ENCODE data around the gene ADK. TPM values are rescaled to one million over a fixed set of nuclear protein-coding genes. Genes with fewer than 3 reads are reported as not detected.
"Not testable (repeated sequence)": the region's sequence is repeated elsewhere in the genome, so short reads cannot be mapped to it uniquely, and the experiment has no call there.

Gene ADK
- total and polyA plus RNA-seq, 2 donors (not counting 3 experiments of a cell fraction or from before 2014, with no cell fraction given): 11.7 to 46.5 TPM

- Histone ChIP-seq H3K79me2 (ENCODE audit: control insufficient read depth, insufficient read depth, low read length) (no peaks in the 10 kb centered on the region), H3K9ac (replicated peaks; ENCODE audit: extremely low read depth, insufficient read depth, low read length) (no peak overlapping the region), H3K36me3 (ENCODE audit: control insufficient read depth in 2 of 2, extremely low read depth in 1 of 2, insufficient read depth in 2 of 2, low read length in 2 of 2) (no peaks in the 10 kb centered on the region), H3K9me3 (replicated peaks; ENCODE audit: control insufficient read depth, insufficient read depth, low read length) (no peaks in the 10 kb centered on the region), H3K9me1 (replicated peaks; ENCODE audit: control insufficient read depth, extremely low read depth, insufficient read depth, low read length) (no peaks in the 10 kb centered on the region), H4K20me1 (replicated peaks; ENCODE audit: control insufficient read depth, extremely low read depth, insufficient read depth, low read length) (no peaks in the 10 kb centered on the region), H3K4me2 (ENCODE audit: insufficient read depth, low read length) (no peak overlapping the region), H3K4me1 (ENCODE audit: control insufficient read depth, extremely low read depth, insufficient read depth, low read length) (no peaks in the 10 kb centered on the region), H2AFZ (ENCODE audit: low read depth, low read length) (no peak overlapping the region), H3K27ac (ENCODE audit: insufficient read depth, low read depth, low read length) (no peak overlapping the region), H3K27me3 (ENCODE audit: control insufficient read depth in 2 of 2, insufficient read depth in 2 of 2, low read length in 2 of 2) (no peaks in the 10 kb centered on the region), H3K4me3 (replicated peaks in 1 of 3; ENCODE audit: insufficient read depth in 1 of 3, low read depth in 1 of 3, low read length in 3 of 3) (no peak overlapping the region)
- no peak for TF ChIP-seq POLR2A (IDR thresholded peaks at IDR 0.05; ENCODE audit: low read depth, low read length)
- FAIRE-seq (no peak), DNase-seq (ENCODE audit: low read depth, low spot score) (no peak)
- no TSS peak for BruUV-seq (replicated peaks)
- POLR2A ChIA-PET: no interaction called here
- CTCF ChIA-PET: no interaction called here
- dilution Hi-C loops (cut with MboI; ENCODE audit: extremely low pct_ligation_motif_present, low sequenced_read_pairs) (no loop called here), intact Hi-C loops (cut with micrococcal nuclease) (no loop called here)
These were observed 407.4 kb downstream of the ADK start for GRCh38 chr10:74558403-74558802.

GRCh38 chr10:74558897-74559296 is 407.9 kb downstream of the ADK start:
- ChIA-PET CTCF (no interaction called here), POLR2A (no interaction called here)
- FAIRE-seq: no peak
- Histone ChIP-seq H3K4me1 (ENCODE audit: control insufficient read depth, extremely low read depth, insufficient read depth, low read length) (no peaks in the 10 kb centered on the region), H4K20me1 (replicated peaks; ENCODE audit: control insufficient read depth, extremely low read depth, insufficient read depth, low read length) (no peaks in the 10 kb centered on the region), H3K4me3 (replicated peaks in 1 of 3; ENCODE audit: insufficient read depth in 1 of 3, low read depth in 1 of 3, low read length in 3 of 3) (no peak overlapping the region), H3K36me3 (ENCODE audit: control insufficient read depth in 2 of 2, extremely low read depth in 1 of 2, insufficient read depth in 2 of 2, low read length in 2 of 2) (no peaks in the 10 kb centered on the region), H3K27me3 (ENCODE audit: control insufficient read depth in 2 of 2, insufficient read depth in 2 of 2, low read length in 2 of 2) (no peaks in the 10 kb centered on the region), H3K4me2 (ENCODE audit: insufficient read depth, low read length) (no peak overlapping the region), H3K9ac (replicated peaks; ENCODE audit: extremely low read depth, insufficient read depth, low read length) (no peak overlapping the region), H3K27ac (ENCODE audit: insufficient read depth, low read depth, low read length) (no peak overlapping the region), H2AFZ (ENCODE audit: low read depth, low read length) (no peak overlapping the region), H3K79me2 (ENCODE audit: control insufficient read depth, insufficient read depth, low read length) (no peaks in the 10 kb centered on the region), H3K9me1 (replicated peaks; ENCODE audit: control insufficient read depth, extremely low read depth, insufficient read depth, low read length) (no peaks in the 10 kb centered on the region), H3K9me3 (replicated peaks; ENCODE audit: control insufficient read depth, insufficient read depth, low read length) (no peaks in the 10 kb centered on the region)
- TF ChIP-seq JUN (IDR thresholded peaks at IDR 0.05; ENCODE audit: borderline replicate concordance, insufficient read depth, insufficient read length, low read depth) (no peak), POLR2A (IDR thresholded peaks at IDR 0.05; ENCODE audit: low read depth, low read length) (no peak), MYC (IDR thresholded peaks at IDR 0.05; ENCODE audit: low read depth, low read length) (no peak), GATA2 (IDR thresholded peaks at IDR 0.05; ENCODE audit: insufficient read depth, insufficient read length, low read depth, low read length) (no peak)
- no peak for DNase-seq (ENCODE audit: low read depth, low spot score)
- dilution Hi-C loops (cut with MboI; ENCODE audit: extremely low pct_ligation_motif_present, low sequenced_read_pairs): no loop called here
- no TSS peak for BruUV-seq (replicated peaks)
- intact Hi-C loops (cut with micrococcal nuclease): no loop called here

GRCh38 chr10:74568896-74569295 is 417.9 kb downstream of the ADK start:
- H3K27ac ChIP-seq (ENCODE audit: insufficient read depth, low read depth, low read length); H2AFZ ChIP-seq (ENCODE audit: low read depth, low read length); BruUV-seq (replicated peaks); H3K9me3 ChIP-seq (replicated peaks; ENCODE audit: control insufficient read depth, insufficient read depth, low read length); DNase-seq (ENCODE audit: low read depth, low spot score); dilution Hi-C loops (cut with MboI; ENCODE audit: extremely low pct_ligation_motif_present, low sequenced_read_pairs); H3K79me2 ChIP-seq (ENCODE audit: control insufficient read depth, insufficient read depth, low read length); H3K4me2 ChIP-seq (ENCODE audit: insufficient read depth, low read length); H3K9ac ChIP-seq (replicated peaks; ENCODE audit: extremely low read depth, insufficient read depth, low read length); H3K9me1 ChIP-seq (replicated peaks; ENCODE audit: control insufficient read depth, extremely low read depth, insufficient read depth, low read length); POLR2A ChIA-PET; H4K20me1 ChIP-seq (replicated peaks; ENCODE audit: control insufficient read depth, extremely low read depth, insufficient read depth, low read length); H3K36me3 ChIP-seq (ENCODE audit: control insufficient read depth in 2 of 2, extremely low read depth in 1 of 2, insufficient read depth in 2 of 2, low read length in 2 of 2); CTCF ChIA-PET; H3K4me3 ChIP-seq (replicated peaks in 1 of 3; ENCODE audit: insufficient read depth in 1 of 3, low read depth in 1 of 3, low read length in 3 of 3); FAIRE-seq; H3K4me1 ChIP-seq (ENCODE audit: control insufficient read depth, extremely low read depth, insufficient read depth, low read length); intact Hi-C loops (cut with micrococcal nuclease); H3K27me3 ChIP-seq (ENCODE audit: control insufficient read depth in 2 of 2, insufficient read depth in 2 of 2, low read length in 2 of 2): not testable (repeated sequence)

GRCh38 chr10:74573497-74573896 is 422.5 kb downstream of the ADK start:
- CTCF ChIA-PET; H3K4me3 ChIP-seq (replicated peaks in 1 of 3; ENCODE audit: insufficient read depth in 1 of 3, low read depth in 1 of 3, low read length in 3 of 3); H3K9me3 ChIP-seq (replicated peaks; ENCODE audit: control insufficient read depth, insufficient read depth, low read length); H3K79me2 ChIP-seq (ENCODE audit: control insufficient read depth, insufficient read depth, low read length); BruUV-seq (replicated peaks); H3K27me3 ChIP-seq (ENCODE audit: control insufficient read depth in 2 of 2, insufficient read depth in 2 of 2, low read length in 2 of 2); H3K27ac ChIP-seq (ENCODE audit: insufficient read depth, low read depth, low read length); H3K4me2 ChIP-seq (ENCODE audit: insufficient read depth, low read length); H2AFZ ChIP-seq (ENCODE audit: low read depth, low read length); H3K9me1 ChIP-seq (replicated peaks; ENCODE audit: control insufficient read depth, extremely low read depth, insufficient read depth, low read length); H3K36me3 ChIP-seq (ENCODE audit: control insufficient read depth in 2 of 2, extremely low read depth in 1 of 2, insufficient read depth in 2 of 2, low read length in 2 of 2); intact Hi-C loops (cut with micrococcal nuclease); POLR2A ChIA-PET; H4K20me1 ChIP-seq (replicated peaks; ENCODE audit: control insufficient read depth, extremely low read depth, insufficient read depth, low read length); H3K4me1 ChIP-seq (ENCODE audit: control insufficient read depth, extremely low read depth, insufficient read depth, low read length); dilution Hi-C loops (cut with MboI; ENCODE audit: extremely low pct_ligation_motif_present, low sequenced_read_pairs); H3K9ac ChIP-seq (replicated peaks; ENCODE audit: extremely low read depth, insufficient read depth, low read length); FAIRE-seq; DNase-seq (ENCODE audit: low read depth, low spot score): not testable (repeated sequence)

All from endothelial cell of umbilical vein (primary cell).